Activated CD8-positive, alpha-beta T cell treated with anti-CD3 and anti-CD28 coated beads for 36 hours (primary cell): ENCODE data around the gene ERGIC1. TPM values are rescaled to one million over a fixed set of nuclear protein-coding genes. Genes with fewer than 3 reads are reported as not detected.

ENCODE experiments used
- ATAC-seq: fragments of 200-7000 bp; cut with Tn5 transposase; one replicate; pipeline ENCODE4 v1.10.0; 2021; ENCODE audit warnings: mild to moderate bottlenecking, moderate library complexity
- CTCF ChIA-PET: fragments of 350-600 bp; sonication (Branson Sonifier 250); formaldehyde crosslinking; loops from one replicate; lab custom pipeline; 2021; ENCODE audit warnings: antibody characterized with exemption; lab: Charles Lee
- POLR2A ChIA-PET: fragments of 350-600 bp; sonication (Branson Sonifier 250); formaldehyde crosslinking; loops from one replicate; lab custom pipeline; 2021; ENCODE audit warnings: antibody characterized with exemption; lab: Charles Lee
- DNase-seq: peaks from one replicate; pipeline ENCODE4 v3.0.0-alpha.2; 2020
- H3K27ac Mint-ChIP-seq: one replicate; pipeline ENCODE4 v1.8.0; 2021; ENCODE audit warnings: mild to moderate bottlenecking, mixed read lengths
- H3K27me3 Mint-ChIP-seq: one replicate; pipeline ENCODE4 v1.8.0; 2021; ENCODE audit warnings: mixed read lengths
- H3K36me3 Mint-ChIP-seq: one replicate; pipeline ENCODE4 v1.8.0; 2021; ENCODE audit warnings: low read depth, mixed read lengths
- H3K4me1 Mint-ChIP-seq: one replicate; pipeline ENCODE4 v1.8.0; 2021; ENCODE audit warnings: low read depth, mixed read lengths
- H3K4me3 Mint-ChIP-seq: one replicate; pipeline ENCODE4 v1.8.0; 2021; ENCODE audit warnings: mild to moderate bottlenecking, moderate library complexity, mixed read lengths
- H3K9me3 Mint-ChIP-seq: one replicate; pipeline ENCODE4 v1.8.0; 2021; ENCODE audit warnings: mixed read lengths
- CTCF ChIP-seq: fragments of 200-600 bp; IDR thresholded peaks from one replicate; pipeline ENCODE4 v1.8.0; 2022; ENCODE audit warnings: antibody characterized with exemption, mild to moderate bottlenecking
- intact Hi-C: fragments of 100-400 bp; cut with micrococcal nuclease; formaldehyde crosslinking; loops from one replicate; pipeline ENCODE4 v1.10.0; 2022
- total RNA-seq, 2 experiments: library from RNA; stranded (reverse); gene quantifications; one replicate each; pipeline ENCODE4 v1.2.3, GENCODE V29; 2021

Gene ERGIC1
- total RNA-seq, 2 experiments from 2014 or later: 56.1 to 57.0 TPM

- ATAC-seq (no peak), DNase-seq (no peak)
- H3K9me3 Mint-ChIP-seq: no peaks in the 10 kb centered on the region
- intact Hi-C loops: no loop called here
- no peak for TF ChIP-seq CTCF
- H3K4me1 Mint-ChIP-seq: no peaks in the 10 kb centered on the region
- H3K4me3 Mint-ChIP-seq: no peak overlapping the region
- peaks cover 5% of the 10 kb centered on the region for H3K36me3 Mint-ChIP-seq
- no peaks in the 10 kb centered on the region for H3K27me3 Mint-ChIP-seq
- POLR2A ChIA-PET: interaction anchor here (0.6 to 1.1 kb wide), 2 partner anchors 256 to 324 kb away, joined by 3 to 4 read pairs; no protein-coding TSS in a partner anchor
- peak overlapping the region; percentile 1 for H3K27ac Mint-ChIP-seq
- CTCF ChIA-PET: no interaction called here
Observed at GRCh38 chr5:172897481-172898217, 63.6 kb downstream of the ERGIC1 start.

- peak overlapping the region; percentile 1 for H3K27ac Mint-ChIP-seq
- POLR2A ChIA-PET: interaction anchor here (1.1 kb wide), 1 partner anchor 324 kb away, joined by 3 read pairs; no protein-coding TSS in a partner anchor
- ATAC-seq (no peak), DNase-seq (no peak)
- no peaks in the 10 kb centered on the region for H3K27me3 Mint-ChIP-seq
- TF ChIP-seq CTCF: no peak
- H3K4me3 Mint-ChIP-seq: no peak overlapping the region
- intact Hi-C loops: no loop called here
- CTCF ChIA-PET: no interaction called here
- H3K36me3 Mint-ChIP-seq: peaks cover 5% of the 10 kb centered on the region
- no peaks in the 10 kb centered on the region for H3K9me3 Mint-ChIP-seq
- no peaks in the 10 kb centered on the region for H3K4me1 Mint-ChIP-seq
Observed at GRCh38 chr5:172898218-172898842, 64.3 kb downstream of the ERGIC1 start.

GRCh38 chr5:172898843-172899369, 64.9 kb downstream of the ERGIC1 start:
- Mint-ChIP-seq H3K4me1 (no peaks in the 10 kb centered on the region), H3K27me3 (no peaks in the 10 kb centered on the region), H3K9me3 (no peaks in the 10 kb centered on the region), H3K4me3 (no peak overlapping the region), H3K36me3 (peaks cover 5% of the 10 kb centered on the region), H3K27ac (no peak overlapping the region)
- intact Hi-C loops: no loop called here
- no peak for ATAC-seq
- CTCF ChIA-PET: interaction anchor here (1.1 kb wide), 1 partner anchor 34 kb away, joined by 4 read pairs; no protein-coding TSS in a partner anchor
- DNase-seq: no peak
- POLR2A ChIA-PET: interaction anchor here (1.1 to 1.6 kb wide), 2 partner anchors 11 to 323 kb away, joined by 3 read pairs; no protein-coding TSS in a partner anchor
- no peak for TF ChIP-seq CTCF

- POLR2A ChIA-PET: interaction anchor here (1.6 kb wide), 1 partner anchor 10 kb away, joined by 3 read pairs; no protein-coding TSS in a partner anchor
- no peaks in the 10 kb centered on the region for H3K9me3 Mint-ChIP-seq
- intact Hi-C loops: no loop called here
- no peak overlapping the region for H3K4me3 Mint-ChIP-seq
- no peak for DNase-seq
- CTCF ChIA-PET: interaction anchor here (1.1 kb wide), 1 partner anchor 33 kb away, joined by 4 read pairs; no protein-coding TSS in a partner anchor
- no peak overlapping the region for H3K27ac Mint-ChIP-seq
- H3K4me1 Mint-ChIP-seq: no peaks in the 10 kb centered on the region
- no peak for ATAC-seq
- no peak for TF ChIP-seq CTCF
- peaks cover 5% of the 10 kb centered on the region for H3K36me3 Mint-ChIP-seq
- H3K27me3 Mint-ChIP-seq: no peaks in the 10 kb centered on the region
Observed at GRCh38 chr5:172899436-172899835, 65.4 kb downstream of the ERGIC1 start.
